H1 (cell line): Measurements from ENCODE around the gene SLC6A6. TPM values are rescaled to one million over a fixed set of nuclear protein-coding genes. Genes with fewer than 3 reads are reported as not detected.

ENCODE experiments used
- CTCF ChIA-PET: fragments of 300-600 bp; sonication (Branson Sonifier 250); formaldehyde crosslinking; loops from one replicate; lab custom pipeline; 2021; ENCODE audit not compliant: partially characterized antibody; lab: Charles Lee
- POLR2A ChIA-PET: fragments of 300-600 bp; sonication (Branson Sonifier 250); formaldehyde crosslinking; loops from one replicate; lab custom pipeline; 2021; ENCODE audit warnings: inconsistent platforms; ENCODE audit not compliant: partially characterized antibody; lab: Charles Lee
- DNase-seq, 2 experiments: peaks; one replicate each; pipeline versions ENCODE4 v3.0.0 to v3.0.0-alpha.2; 2010 to 2022; ENCODE audit warnings: low spot score in 2 of 2, low read depth in 1 of 2, mixed read lengths in 1 of 2
- FAIRE-seq: peaks from 2 replicates; lab custom pipeline; 2011; peaks lifted over from hg19 to GRCh38; lab: Jason Lieb, UNC
- H2AFZ ChIP-seq: 2 replicates; pipeline ENCODE4 v1.8.1; 2012; ENCODE audit warnings: low read length, inconsistent platforms
- H2AK5ac ChIP-seq: 2 replicates; pipeline ENCODE4 v1.6.1; 2013; ENCODE audit warnings: low read depth, low read length
- H2BK120ac ChIP-seq: replicated peaks from 2 replicates; pipeline ENCODE3; 2013; ENCODE audit warnings: low read depth, low read length, inconsistent platforms
- H2BK12ac ChIP-seq: 2 replicates; pipeline ENCODE4 v1.6.1; 2013; ENCODE audit warnings: low read depth, low read length
- H2BK15ac ChIP-seq: 2 replicates; pipeline ENCODE4 v1.6.1; 2013; ENCODE audit warnings: low read length
- H2BK20ac ChIP-seq: 2 replicates; pipeline ENCODE4 v1.6.1; 2013; ENCODE audit warnings: low read length
- H2BK5ac ChIP-seq: 2 replicates; pipeline ENCODE4 v1.6.1; 2013; ENCODE audit warnings: low read depth, low read length
- H3K14ac ChIP-seq: 2 replicates; pipeline ENCODE4 v1.6.1; 2013; ENCODE audit warnings: inconsistent platforms; ENCODE audit not compliant: insufficient read length
- H3K18ac ChIP-seq: 2 replicates; pipeline ENCODE4 v1.6.1; 2013; ENCODE audit warnings: low read length; ENCODE audit errors: extremely low read depth
- H3K23ac ChIP-seq: 2 replicates; pipeline ENCODE4 v1.6.1; 2013; ENCODE audit warnings: inconsistent platforms; ENCODE audit not compliant: insufficient read length
- H3K23me2 ChIP-seq: 2 replicates; pipeline ENCODE4 v1.6.1; 2013; ENCODE audit warnings: low read depth, low read length
- H3K27ac ChIP-seq: 2 replicates; pipeline ENCODE4 v1.6.1; 2011; ENCODE audit warnings: low read depth, low read length, inconsistent platforms
- H3K27me3 ChIP-seq, 4 experiments: replicated peaks in 1 of 4; 1 replicate in 1 of 4; 2 replicates in 3 of 4; pipeline versions ENCODE4 v1.6.1 to v1.8.1; 2011 to 2013; ENCODE audit warnings: low read length in 3 of 4, mild to moderate bottlenecking in 3 of 4, inconsistent platforms in 2 of 4, mixed read lengths in 2 of 4, moderate library complexity in 1 of 4; ENCODE audit not compliant: control insufficient read depth in 3 of 4, insufficient read depth in 3 of 4; ENCODE audit errors: extremely low read depth in 1 of 4
- H3K36me3 ChIP-seq, 4 experiments: 2 replicates each; pipeline versions ENCODE4 v1.6.1 to v1.8.1; 2011 to 2013; ENCODE audit warnings: mild to moderate bottlenecking in 4 of 4, low read length in 3 of 4, moderate library complexity in 2 of 4, control low read depth in 1 of 4, inconsistent platforms in 1 of 4; ENCODE audit not compliant: insufficient read depth in 4 of 4, control insufficient read depth in 2 of 4
- H3K4ac ChIP-seq: replicated peaks from 2 replicates; pipeline ENCODE3; 2013; ENCODE audit warnings: low read length, low read depth, mixed read lengths, inconsistent platforms; ENCODE audit not compliant: insufficient read length
- H3K4me1 ChIP-seq, 4 experiments: replicated peaks in 1 of 4; 1 replicate in 1 of 4; 2 replicates in 3 of 4; pipeline versions ENCODE4 v1.6.1 to v1.8.1; 2011 to 2013; ENCODE audit warnings: low read length in 3 of 4, inconsistent platforms in 2 of 4, mixed read lengths in 1 of 4; ENCODE audit not compliant: insufficient read depth in 4 of 4, control insufficient read depth in 3 of 4
- H3K4me2 ChIP-seq, 2 experiments: 2 replicates each; pipeline versions ENCODE4 v1.6.1 to v1.8.1; 2011 to 2013; ENCODE audit warnings: low read depth in 2 of 2, low read length in 2 of 2, control low read depth in 1 of 2, inconsistent platforms in 1 of 2, mild to moderate bottlenecking in 1 of 2; ENCODE audit not compliant: insufficient read depth in 1 of 2
- H3K4me3 ChIP-seq, 4 experiments: fragments of 200-600, 300-600 bp in 1 of 4; sonication (generic), shearing (Covaris generic), sonication (Bioruptor Twin) in 1 of 4; 2 replicates each; pipeline versions ENCODE4 v1.5.1 to v1.8.1; 2011 to 2016; ENCODE audit warnings: low read length in 4 of 4, low read depth in 3 of 4, control low read depth in 2 of 4, inconsistent platforms in 2 of 4, mild to moderate bottlenecking in 2 of 4, mixed read lengths in 1 of 4, moderate library complexity in 1 of 4; ENCODE audit not compliant: insufficient read depth in 2 of 4; ENCODE audit errors: extremely low read depth in 1 of 4
- H3K56ac ChIP-seq: replicated peaks from 2 replicates; pipeline ENCODE3; 2013; ENCODE audit warnings: low read depth, mild to moderate bottlenecking, mixed read lengths, low read length, inconsistent platforms; ENCODE audit not compliant: insufficient read length
- H3K79me1 ChIP-seq: 2 replicates; pipeline ENCODE4 v1.6.1; 2013; ENCODE audit warnings: low read depth, low read length, control low read depth
- H3K79me2 ChIP-seq, 2 experiments: 2 replicates each; pipeline versions ENCODE4 v1.6.1 to v1.8.1; 2012 to 2013; ENCODE audit warnings: low read length in 2 of 2, mild to moderate bottlenecking in 2 of 2, inconsistent platforms in 1 of 2; ENCODE audit not compliant: insufficient read depth in 2 of 2, control insufficient read depth in 1 of 2
- H3K9ac ChIP-seq, 4 experiments: replicated peaks in 1 of 4; 1 replicate in 1 of 4; 2 replicates in 3 of 4; pipeline versions ENCODE4 v1.6.1 to v1.8.1; 2011 to 2013; ENCODE audit warnings: low read depth in 3 of 4, low read length in 3 of 4, control low read depth in 2 of 4, mild to moderate bottlenecking in 2 of 4, moderate library complexity in 2 of 4, inconsistent platforms in 1 of 4; ENCODE audit errors: extremely low read depth in 1 of 4
- H3K9me3 ChIP-seq, 2 experiments: 2 replicates each; pipeline versions ENCODE4 v1.6.1 to v1.8.1; 2012 to 2013; ENCODE audit warnings: mild to moderate bottlenecking in 2 of 2, moderate library complexity in 2 of 2, control low read depth in 1 of 2, inconsistent platforms in 1 of 2, low read depth in 1 of 2, low read length in 1 of 2, mixed read lengths in 1 of 2; ENCODE audit not compliant: insufficient read depth in 2 of 2
- H4K20me1 ChIP-seq, 2 experiments: replicated peaks in 1 of 2; 2 replicates each; pipeline versions ENCODE3 to v1.8.1; 2011 to 2013; ENCODE audit warnings: inconsistent platforms in 2 of 2, low read length in 2 of 2, mild to moderate bottlenecking in 1 of 2; ENCODE audit not compliant: insufficient read depth in 2 of 2, control insufficient read depth in 1 of 2
- H4K5ac ChIP-seq: 2 replicates; pipeline ENCODE4 v1.6.1; 2013; ENCODE audit warnings: low read length, low read depth, mixed read lengths, inconsistent platforms; ENCODE audit not compliant: insufficient read length
- H4K8ac ChIP-seq: 2 replicates; pipeline ENCODE4 v1.8.0; 2013; ENCODE audit warnings: mild to moderate bottlenecking, moderate library complexity, low read length, inconsistent platforms; ENCODE audit not compliant: insufficient read depth; ENCODE audit errors: extremely low read depth
- H4K91ac ChIP-seq: replicated peaks from 2 replicates; pipeline ENCODE3; 2013; ENCODE audit warnings: low read length, mixed read lengths, inconsistent platforms; ENCODE audit not compliant: insufficient read length
- SIN3A ChIP-seq, 2 experiments: IDR thresholded peaks in 1 of 2; conservative IDR thresholded peaks in 1 of 2; 2 replicates each; pipeline ENCODE4 v1.6.1; 2011 to 2012; ENCODE audit warnings: low read length in 2 of 2, improper control_type of control experiment in 1 of 2, low read depth in 1 of 2, mild to moderate bottlenecking in 1 of 2
- SIRT6 ChIP-seq: IDR thresholded peaks from one replicate; pipeline ENCODE4 v1.7.1; 2012; ENCODE audit warnings: low read length, inconsistent platforms
- SRF ChIP-seq: IDR thresholded peaks from 2 replicates; pipeline ENCODE4 v1.6.1; 2011; ENCODE audit warnings: mild to moderate bottlenecking, low read depth, low read length, moderate library complexity
- TCF12 ChIP-seq: IDR thresholded peaks from 2 replicates; pipeline ENCODE4 v1.6.1; 2011; ENCODE audit warnings: low read depth, mild to moderate bottlenecking, low read length
- WGBS, 2 experiments: shearing (Covaris generic) in 1 of 2; methylation state at CpG; one replicate each; pipeline versions ENCODE4 v1.1.6 to v1.1.7; 2013 to 2015; ENCODE audit warnings: low lambda C conversion rate in 2 of 2, mixed read lengths in 2 of 2, inconsistent platforms in 1 of 2, low coverage in 1 of 2, missing lambda C conversion rate in 1 of 2; ENCODE audit not compliant: insufficient replicate concordance in 2 of 2, insufficient coverage in 1 of 2, insufficient read length in 1 of 2; ENCODE audit errors: extremely low coverage in 1 of 2, missing lambda C conversion rate in 1 of 2; 5-methylcytosine and 5-hydroxymethylcytosine counted together
- polyA plus RNA-seq, 7 experiments: library from polyadenylated mRNA; depleted of rRNA in 3 of 7; stranded (reverse) in 5 of 7; unstranded in 2 of 7; fragments of >200 nt in 5 of 7; fragments of 200-250 nt in 2 of 7; gene quantifications; 1 replicate in 5 of 7; 2 replicates in 1 of 7; 4 replicates in 1 of 7; pipeline versions ENCODE4 v1.2.1 to v1.2.3, GENCODE V29; 2011 to 2013; ENCODE audit warnings: missing spikeins in 2 of 7, mixed read lengths in 2 of 7
- total RNA-seq: library from RNA; stranded (reverse); fragmentation: NEBNext Ultra II Directional; extraction: Animal tissue kit (Norgen Biotek cat#: 25700); gene quantifications from 2 replicates; pipeline ENCODE4 v1.2.1, GENCODE V29; 2021
- TF ChIP-seq, protein P1 (sequence below): IDR thresholded peaks from 2 replicates; pipeline ENCODE4 v1.6.1; 2012; ENCODE audit warnings: inconsistent platforms

Gene SLC6A6
- total and polyA plus RNA-seq, 2 of the 8 experiments (the other 6 are each of a cell fraction or from before 2014, with no cell fraction given), result 66.2 to 144 TPM

DNA sequence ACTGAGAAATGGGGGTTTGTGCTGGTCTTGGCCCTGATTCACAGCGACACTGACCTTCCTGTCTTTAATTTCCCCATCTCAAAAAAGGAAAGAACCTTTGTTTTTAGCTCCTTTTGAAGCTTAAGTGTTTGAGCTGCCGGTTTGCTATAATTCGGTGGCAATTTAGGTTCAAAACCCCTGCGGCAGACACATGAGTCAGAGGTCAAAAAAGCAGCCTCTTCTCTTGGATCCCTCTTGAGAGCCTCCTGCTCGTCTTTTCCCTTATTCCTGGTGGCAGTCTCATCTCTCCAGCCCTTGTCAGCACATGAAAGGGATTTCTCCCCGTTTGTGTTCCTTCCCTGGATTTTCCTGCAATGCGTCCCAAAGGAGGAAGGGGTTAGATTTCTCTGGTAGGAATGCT is 73.2 kb downstream of the SLC6A6 start:
- H3K9me3 ChIP-seq, result no peaks in the 10 kb centered on the region
- no peak overlapping the region for H2BK120ac ChIP-seq
- ChIA-PET CTCF (interaction anchor here (0.5 to 1.9 kb wide), 10 partner anchors 8 to 272 kb away, joined by 3 to 6 read pairs (median 4); no protein-coding TSS in a partner anchor), POLR2A (no interaction called here)
- no peak overlapping the region for H3K56ac ChIP-seq
- H3K23me2 ChIP-seq, result no peaks in the 10 kb centered on the region
- H2BK15ac ChIP-seq, result no peak overlapping the region
- no peak overlapping the region for H3K4me2 ChIP-seq
- no peak overlapping the region for H3K18ac ChIP-seq
- DNase-seq (no peak), FAIRE-seq (no peak)
- no peak overlapping the region for H2BK5ac ChIP-seq
- peaks cover 30 to 71% (median 64%) of the 10 kb centered on the region in 4 experiments for H3K36me3 ChIP-seq
- H2BK12ac ChIP-seq, result no peak overlapping the region
- no peaks in the 10 kb centered on the region for H3K79me2 ChIP-seq
- H2AK5ac ChIP-seq, result no peak overlapping the region
- no peaks in the 10 kb centered on the region for H3K27me3 ChIP-seq
- no peaks in the 10 kb centered on the region; a peak in 1 of 7 replicates for H3K4me1 ChIP-seq
- H2AFZ ChIP-seq, result no peak overlapping the region
- H3K4ac ChIP-seq, result no peak overlapping the region
- H3K9ac ChIP-seq, result no peak overlapping the region
- H2BK20ac ChIP-seq, result no peak overlapping the region
- H4K5ac ChIP-seq, result no peak overlapping the region
- H3K23ac ChIP-seq, result no peak overlapping the region
- no peaks in the 10 kb centered on the region; the same call in 1 of the 2 replicates for H3K79me1 ChIP-seq
- peaks cover 0 to 5% of the 10 kb centered on the region in 2 experiments for H4K20me1 ChIP-seq
- H3K27ac ChIP-seq, result no peak overlapping the region
- no peak overlapping the region for H3K4me3 ChIP-seq
- 93% methylated on average over 7 of the region's 7 CpGs; no CpG with 5 or more reads in 1 of the 2 experiments for WGBS, 2 experiments
- H3K14ac ChIP-seq, result no peak overlapping the region
- no peak overlapping the region for H4K91ac ChIP-seq
- H4K8ac ChIP-seq, result no peak overlapping the region
- no peak for TF ChIP-seq TCF12
- TF ChIP-seq SIN3A (conservative IDR thresholded peaks at IDR 0.05 in 1 of 2, IDR thresholded peaks at IDR 0.05 in 1 of 2; ENCODE audit: low read depth in 1 of 2, low read length in 2 of 2), result no peak
- TF ChIP-seq, protein P1, sequence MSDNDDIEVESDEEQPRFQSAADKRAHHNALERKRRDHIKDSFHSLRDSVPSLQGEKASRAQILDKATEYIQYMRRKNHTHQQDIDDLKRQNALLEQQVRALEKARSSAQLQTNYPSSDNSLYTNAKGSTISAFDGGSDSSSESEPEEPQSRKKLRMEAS, result no peak
- no peak for TF ChIP-seq SIRT6
- TF ChIP-seq SRF, result no peak
